HG03159 (cell line): ENCODE measurements around the gene MYO3B.

Source experiments
- ATAC-seq: cut with Tn5 transposase; IDR thresholded peaks from one replicate; pipeline ENCODE4 v1.9.1; 2021; ENCODE audit warnings: mild to moderate bottlenecking, moderate library complexity; ENCODE audit not compliant: unreplicated experiment

Gene MYO3B

DNA sequence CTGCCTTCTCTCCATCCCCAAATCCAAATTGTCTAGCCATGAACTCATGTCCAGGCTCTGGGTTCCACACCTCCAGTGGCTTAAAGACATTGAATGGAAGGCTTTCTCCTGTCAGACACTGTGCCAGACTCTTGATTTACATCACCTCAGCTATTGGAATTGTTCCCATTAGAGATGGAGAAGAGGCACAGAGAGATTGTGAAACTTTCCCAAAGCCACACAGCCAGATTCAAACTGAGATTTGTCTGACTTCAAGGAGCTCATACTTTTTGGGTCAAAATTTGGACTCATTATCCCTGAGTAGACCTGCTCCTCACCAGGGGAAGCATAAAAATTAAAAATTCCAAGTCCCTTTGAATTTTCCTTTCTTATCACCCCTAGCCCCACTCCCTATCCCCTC is 18.9 kb upstream of the MYO3B start:
- no peak for ATAC-seq

DNA sequence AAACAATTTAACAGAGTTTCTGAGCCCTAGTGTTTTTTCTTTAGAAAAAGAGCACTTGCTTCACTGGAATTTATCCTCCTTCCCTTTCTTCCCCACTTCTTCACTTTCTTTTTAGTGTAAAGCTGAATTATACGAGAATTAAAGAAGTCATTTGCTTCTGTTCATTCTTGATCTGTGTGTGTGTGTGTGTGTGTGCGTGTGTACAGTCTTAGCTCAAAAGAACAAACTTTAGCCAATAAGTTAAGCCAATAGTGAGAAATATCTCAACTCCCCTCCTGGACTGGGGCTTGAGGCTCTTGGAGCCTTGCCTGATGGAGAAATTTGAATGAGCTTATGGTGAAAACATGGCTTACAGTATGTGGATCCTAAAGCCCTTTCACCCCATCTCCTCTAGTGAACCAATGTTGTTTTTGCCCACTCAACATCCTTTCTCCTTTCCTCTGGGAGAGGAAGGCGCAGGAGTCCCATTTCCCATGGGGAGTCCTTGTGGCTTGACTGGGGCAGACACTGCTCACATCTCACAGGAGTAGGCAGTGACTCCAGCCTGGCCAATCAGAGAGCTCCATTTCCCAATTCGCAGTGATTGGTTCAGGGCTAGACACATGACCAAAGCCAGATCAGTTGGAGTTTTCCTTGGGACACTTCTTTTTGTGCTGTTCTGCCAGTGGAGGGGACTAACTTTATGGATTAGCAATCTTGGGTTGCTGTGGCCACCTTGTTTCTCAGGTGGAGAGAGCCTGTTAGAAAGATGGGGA is 16.3 kb upstream of the MYO3B start:
- ATAC-seq = no peak

GRCh38 chr2:170162271-170162632 is 15.7 kb upstream of the MYO3B start:
- no peak for ATAC-seq

DNA sequence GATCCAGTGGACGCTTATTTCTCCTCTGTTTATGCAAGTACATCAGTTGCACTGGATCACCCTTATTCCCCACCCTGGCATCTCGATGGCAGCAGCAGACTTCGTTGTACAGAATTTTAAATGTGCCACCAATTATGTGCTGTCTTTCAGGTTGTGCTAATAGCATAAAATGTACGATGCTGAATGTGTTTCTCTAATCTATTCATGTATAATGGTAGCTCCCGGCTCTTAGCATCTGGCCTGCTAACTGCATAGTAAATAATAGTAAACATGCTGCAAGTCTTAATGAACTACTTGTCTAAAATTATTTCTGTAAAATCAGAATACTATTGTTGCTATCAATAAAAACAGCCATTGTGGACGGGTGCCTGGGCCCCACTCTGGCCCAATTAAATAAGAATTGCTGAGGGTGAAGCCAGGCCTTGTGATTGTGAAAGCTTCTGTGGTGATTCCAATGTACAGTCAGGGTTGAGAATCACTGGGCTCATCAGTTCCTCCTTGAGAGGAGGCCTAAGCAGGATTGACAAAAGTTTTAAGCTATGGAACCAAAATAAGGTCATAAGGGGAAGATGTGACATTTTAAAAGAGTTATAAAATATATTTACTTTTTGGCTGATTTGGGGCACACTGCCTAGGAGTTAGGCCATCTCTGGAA is 14.4 kb upstream of the MYO3B start:
- no peak for ATAC-seq

- ATAC-seq = no peak
Observed at GRCh38 chr2:170165129-170165528, 12.8 kb upstream of the MYO3B start.

GRCh38 chr2:170166735-170167134 is 11.2 kb upstream of the MYO3B start:
- no peak for ATAC-seq

DNA sequence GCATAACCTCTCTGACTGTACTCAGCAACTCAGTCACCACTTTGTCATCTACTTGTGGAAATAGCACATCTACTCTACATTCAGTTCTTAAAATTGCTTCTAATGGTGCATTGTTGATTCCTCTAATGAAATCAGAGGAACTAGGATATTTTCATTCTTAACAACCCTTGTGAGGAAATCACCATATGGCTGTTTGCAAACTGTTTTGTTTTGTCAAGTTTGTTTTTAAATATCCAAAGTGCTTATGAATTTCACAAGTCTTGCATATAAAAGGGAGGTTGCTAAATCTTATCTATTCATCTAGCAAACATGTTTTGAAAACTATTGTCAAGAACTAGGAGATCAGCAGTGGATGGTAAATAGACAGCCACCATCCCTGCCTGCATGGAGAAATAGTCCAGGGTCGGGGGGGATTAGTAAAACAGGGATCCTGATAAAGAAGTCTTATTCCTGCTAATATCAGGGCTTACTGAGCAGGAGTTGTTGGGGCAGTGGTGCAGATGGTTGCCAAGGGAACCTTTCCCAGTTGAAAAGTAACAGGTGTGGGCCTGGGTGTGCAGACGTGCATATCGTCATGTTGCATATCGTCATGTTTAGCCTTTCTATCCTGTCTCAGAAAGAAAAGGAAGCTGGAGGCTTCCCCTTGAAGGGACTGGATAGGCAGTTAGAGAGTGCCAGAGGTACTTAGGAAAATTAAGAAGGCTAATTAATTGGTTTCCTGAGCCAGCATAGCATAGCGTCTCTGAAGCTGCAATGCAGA is 7.5 kb upstream of the MYO3B start:
- no peak for ATAC-seq

DNA sequence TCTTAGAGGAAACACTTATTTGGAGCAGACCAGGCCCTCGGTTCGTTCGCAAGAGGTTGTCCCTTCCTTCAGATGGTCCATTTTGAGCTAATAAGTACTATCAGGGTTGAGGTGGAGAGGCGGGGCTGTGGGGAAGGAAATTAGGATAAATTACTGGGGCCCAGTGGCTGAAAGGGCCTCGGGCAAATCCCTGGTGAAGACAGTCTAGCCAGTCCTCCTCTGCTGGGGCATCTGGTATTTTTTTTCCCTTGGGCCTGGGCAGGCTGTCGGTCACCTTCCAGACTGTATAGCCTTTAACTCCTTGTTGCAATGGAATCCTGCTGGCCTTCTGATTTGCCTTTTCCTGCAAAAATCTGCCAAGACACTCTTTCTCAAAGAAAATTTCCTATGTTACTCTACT is 1.7 kb upstream of the MYO3B start:
- no peak for ATAC-seq

DNA sequence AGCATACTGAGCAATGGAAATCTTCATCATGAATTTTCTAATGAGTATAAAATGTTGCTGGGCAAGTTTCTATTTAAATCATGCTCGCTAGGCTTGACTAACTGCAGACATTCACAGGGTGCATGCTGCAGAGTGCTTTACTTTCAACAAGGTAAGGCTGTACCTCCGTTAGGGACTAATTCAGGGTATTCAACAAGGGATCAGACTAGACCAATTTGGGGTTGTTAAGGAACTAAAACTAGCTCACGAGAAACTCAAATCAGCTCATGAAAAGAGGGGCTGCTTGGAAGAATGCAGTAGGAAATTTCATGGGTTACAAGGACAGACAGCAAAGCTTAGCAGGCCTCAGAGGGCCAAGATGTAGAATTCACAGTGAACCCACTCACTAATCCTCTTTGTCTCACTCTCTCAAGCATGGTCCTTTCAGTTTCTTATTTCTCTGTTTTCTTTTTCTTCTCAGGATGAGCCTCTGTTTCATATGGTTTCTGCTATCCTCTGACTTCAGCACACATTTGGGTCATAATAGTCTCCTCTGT is 2.2 kb downstream of the MYO3B start:
- peak; percentile 69 for ATAC-seq

DNA sequence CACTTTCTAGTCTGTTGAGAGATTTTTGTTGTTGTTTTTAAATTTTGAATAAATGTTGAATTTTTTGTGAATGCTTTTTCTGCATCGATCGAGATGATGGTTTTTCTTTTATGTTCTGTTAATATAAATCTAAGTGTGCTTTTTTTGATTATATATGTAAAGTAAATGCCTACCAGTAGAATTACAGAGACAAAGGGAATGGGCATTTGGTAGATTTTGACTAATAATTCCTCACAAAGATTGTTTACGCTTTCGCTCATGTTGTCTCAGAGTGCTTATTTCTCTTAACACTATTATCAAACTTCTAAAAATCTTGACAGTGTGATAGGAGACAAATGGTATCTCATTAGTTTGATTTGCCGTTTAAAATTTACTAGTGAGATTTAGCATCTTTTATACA is 3.7 kb downstream of the MYO3B start:
- no peak for ATAC-seq

- ATAC-seq = no peak
Observed at GRCh38 chr2:170185319-170185718, 7.4 kb downstream of the MYO3B start.

GRCh38 chr2:170189757-170190156 is 11.8 kb downstream of the MYO3B start:
- no peak for ATAC-seq

- no peak for ATAC-seq
Observed at GRCh38 chr2:170190172-170190571, 12.2 kb downstream of the MYO3B start.

DNA sequence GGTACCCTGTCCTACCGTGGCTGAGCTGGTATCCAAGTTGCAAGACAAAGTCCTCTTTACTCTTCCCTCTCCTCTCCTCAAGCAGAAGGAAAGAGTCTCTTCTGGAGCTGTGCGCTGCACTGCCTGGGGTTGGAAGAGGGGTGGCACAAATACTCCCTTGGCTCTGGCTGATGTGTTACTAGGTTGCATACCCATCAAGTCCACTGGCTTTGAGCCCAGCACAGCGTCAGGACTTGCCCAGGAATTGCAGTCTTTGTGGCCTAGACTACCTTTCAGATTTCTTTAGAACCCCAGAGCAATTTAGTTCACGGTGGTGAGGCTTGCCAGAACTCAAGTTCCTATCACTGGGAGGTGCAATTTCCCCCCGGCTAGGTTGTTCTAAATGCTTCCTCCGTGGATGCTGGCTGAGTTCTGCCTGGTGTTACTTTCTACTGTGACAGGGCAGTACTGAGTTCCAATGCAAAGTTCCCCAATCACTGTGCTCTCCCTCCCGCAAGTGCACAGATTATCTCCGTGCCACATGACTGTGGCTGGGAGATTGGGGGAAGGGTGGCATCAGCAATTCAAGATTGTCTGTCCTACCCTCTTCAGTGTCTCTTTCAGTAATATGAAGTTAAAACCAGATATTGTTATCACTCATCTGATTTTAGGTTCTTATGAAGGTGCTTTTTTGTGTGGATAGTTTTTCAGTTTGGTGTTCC is 13.4 kb downstream of the MYO3B start:
- no peak for ATAC-seq

- ATAC-seq = no peak
Observed at GRCh38 chr2:170196963-170197362, 19.0 kb downstream of the MYO3B start.

GRCh38 chr2:170201275-170201674 is 23.3 kb downstream of the MYO3B start:
- no peak for ATAC-seq

- ATAC-seq = no peak
Observed at GRCh38 chr2:170201734-170202393, 23.9 kb downstream of the MYO3B start.

DNA sequence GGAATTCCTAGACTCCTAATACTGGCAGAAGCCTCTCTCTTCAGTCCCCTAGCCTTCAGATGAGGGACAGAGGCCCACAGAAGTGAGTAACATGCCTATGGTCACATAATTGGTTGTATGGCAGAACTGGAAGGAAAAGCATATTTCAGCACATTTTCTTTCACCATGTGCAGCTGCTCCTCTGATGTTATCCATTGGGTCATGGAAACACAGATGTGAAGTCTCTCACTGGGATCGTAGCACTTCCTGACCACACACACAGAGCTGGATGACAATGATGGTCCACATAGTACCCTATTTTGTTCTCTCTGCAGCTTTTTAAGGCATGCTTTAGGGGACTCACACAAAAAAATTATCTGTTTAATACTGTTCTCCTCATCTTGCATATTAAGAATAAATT is 24.5 kb downstream of the MYO3B start:
- ATAC-seq = no peak

- ATAC-seq = no peak
Observed at GRCh38 chr2:170204298-170204951, 26.5 kb downstream of the MYO3B start.

GRCh38 chr2:170206246-170206645 is 28.3 kb downstream of the MYO3B start:
- no peak for ATAC-seq
